HCT116 (cell line): ENCODE data around the gene BRINP1. TPM values are rescaled to one million over a fixed set of nuclear protein-coding genes. Genes with fewer than 3 reads are reported as not detected.

Experiments used
- ATAC-seq: fragments of 200-7000 bp; cut with Tn5 transposase; 2 replicates; pipeline ENCODE4 v1.9.1; 2020; ENCODE audit warnings: mild to moderate bottlenecking, moderate library complexity
- BruUV-seq: library from RNA; stranded (reverse); fragments of 400-500 nt; replicated peaks from 2 replicates; lab custom pipeline; 2021; lab: Mats Ljungman, UMichigan
- CTCF ChIA-PET: fragments of 300-600 bp; sonication (Branson Sonifier 250); formaldehyde crosslinking; loops from one replicate; lab custom pipeline; 2021; ENCODE audit warnings: antibody characterized with exemption; lab: Charles Lee
- POLR2A ChIA-PET: fragments of 300-600, 350-600 bp; sonication (Branson Sonifier 250); formaldehyde crosslinking; loops from one replicate; lab custom pipeline; 2021; ENCODE audit warnings: antibody characterized with exemption; lab: Charles Lee
- RAD21 ChIA-PET, 2 experiments: fragments of 300-600 bp; sonication (Branson Sonifier 250); formaldehyde crosslinking; loops; one replicate each; lab custom pipeline; 2023; ENCODE audit warnings: low total read pairs in 2 of 2; ENCODE audit not compliant: uncharacterized antibody in 2 of 2, unreplicated experiment in 2 of 2, low non-redundant PET in 1 of 2; lab: Charles Lee
- DNase-seq: peaks from one replicate; pipeline ENCODE4 v3.0.0-alpha.2; 2010; ENCODE audit warnings: low read depth, low spot score
- H2AFZ ChIP-seq: fragments of 200-600 bp; shearing (Covaris generic), sonication (generic); 2 replicates; pipeline ENCODE4 v1.6.1; 2017; ENCODE audit warnings: low read depth, mixed run types, mixed read lengths, antibody characterized with exemption, low read length; ENCODE audit not compliant: poor library complexity, severe bottlenecking
- H3K27ac ChIP-seq: 2 replicates; pipeline ENCODE4 v1.5.1; 2012; ENCODE audit warnings: low read depth, low read length
- H3K27me3 ChIP-seq: fragments of 200-600 bp; sonication (generic); 2 replicates; pipeline ENCODE4 v1.6.1; 2016; ENCODE audit warnings: mixed run types, low read length, mixed read lengths; ENCODE audit not compliant: insufficient read depth
- H3K36me3 ChIP-seq, 2 experiments: fragments of 200-500 bp in 1 of 2; fragments of 200-600 bp in 1 of 2; sonication (Bioruptor generic) in 1 of 2; sonication (generic) in 1 of 2; 2 replicates each; pipeline versions ENCODE4 v1.5.1 to v1.6.1; 2014 to 2016; ENCODE audit warnings: low read length in 2 of 2, inconsistent platforms in 1 of 2, mixed read lengths in 1 of 2, mixed run types in 1 of 2; ENCODE audit not compliant: insufficient read depth in 2 of 2, control insufficient read depth in 1 of 2
- H3K4me1 ChIP-seq, 2 experiments: fragments of 200-600 bp in 1 of 2; sonication (generic) in 1 of 2; 2 replicates each; pipeline versions ENCODE4 v1.5.1 to v1.6.1; 2012 to 2017; ENCODE audit warnings: low read length in 2 of 2, inconsistent platforms in 1 of 2, mild to moderate bottlenecking in 1 of 2, mixed read lengths in 1 of 2, mixed run types in 1 of 2, moderate library complexity in 1 of 2; ENCODE audit not compliant: insufficient read depth in 2 of 2, control insufficient read depth in 1 of 2
- H3K4me2 ChIP-seq: fragments of 200-600 bp; sonication (generic); 2 replicates; pipeline ENCODE4 v1.6.1; 2017; ENCODE audit warnings: mixed run types, low read length, mixed read lengths
- H3K4me3 ChIP-seq, 2 experiments: fragments of 200-600 bp in 1 of 2; sonication (generic) in 1 of 2; replicated peaks in 1 of 2; 2 replicates each; pipeline ENCODE4 v1.5.1; 2011 to 2016; ENCODE audit warnings: low read length in 2 of 2, control low read depth in 1 of 2, low read depth in 1 of 2, mild to moderate bottlenecking in 1 of 2, mixed read lengths in 1 of 2, mixed run types in 1 of 2
- H3K79me2 ChIP-seq: fragments of 200-600 bp; sonication (generic); 2 replicates; pipeline ENCODE4 v1.6.1; 2017; ENCODE audit warnings: mild to moderate bottlenecking, mixed run types, low read length, moderate library complexity, mixed read lengths; ENCODE audit not compliant: insufficient read depth
- H3K9ac ChIP-seq: fragments of 200-600 bp; sonication (generic); 2 replicates; pipeline ENCODE4 v1.6.1; 2016; ENCODE audit warnings: low read length, mixed read lengths
- H3K9me2 ChIP-seq: fragments of 200-600 bp; sonication (generic), shearing (Covaris generic); 2 replicates; pipeline ENCODE4 v1.6.1; 2017; ENCODE audit warnings: mixed run types, mild to moderate bottlenecking, moderate library complexity; ENCODE audit not compliant: insufficient read depth
- H3K9me3 ChIP-seq, 2 experiments: fragments of 200-500 bp in 1 of 2; fragments of 200-600 bp in 1 of 2; sonication (Bioruptor generic) in 1 of 2; sonication (generic) in 1 of 2; 2 replicates each; pipeline ENCODE4 v1.6.1; 2014 to 2017; ENCODE audit warnings: low read length in 2 of 2, mixed read lengths in 2 of 2, inconsistent platforms in 1 of 2, low read depth in 1 of 2, mild to moderate bottlenecking in 1 of 2, mixed run types in 1 of 2, moderate library complexity in 1 of 2; ENCODE audit not compliant: control insufficient read depth in 1 of 2, insufficient read depth in 1 of 2
- H4K20me1 ChIP-seq: fragments of 200-600 bp; sonication (generic), shearing (Covaris generic); 2 replicates; pipeline ENCODE4 v1.6.1; 2017; ENCODE audit warnings: mixed run types, mild to moderate bottlenecking, moderate library complexity; ENCODE audit not compliant: insufficient read depth
- ATF3 ChIP-seq: IDR thresholded peaks from 2 replicates; pipeline ENCODE4 v1.6.1; 2012
- CBX3 ChIP-seq: IDR thresholded peaks from 2 replicates; pipeline ENCODE4 v1.6.1; 2012; ENCODE audit warnings: low read depth
- ELF1 ChIP-seq: IDR thresholded peaks from 2 replicates; pipeline ENCODE4 v1.6.1; 2012; ENCODE audit warnings: low read depth, borderline replicate concordance
- JUND ChIP-seq: IDR thresholded peaks from 2 replicates; pipeline ENCODE4 v1.6.1; 2012
- MAX ChIP-seq: IDR thresholded peaks from 2 replicates; pipeline ENCODE4 v1.6.1; 2012
- POLR2A ChIP-seq: IDR thresholded peaks from 2 replicates; pipeline ENCODE4 v1.7.0; 2011; ENCODE audit warnings: borderline replicate concordance; ENCODE audit not compliant: insufficient read depth, insufficient read length; ENCODE audit errors: extremely low read depth
- ZBTB33 ChIP-seq: IDR thresholded peaks from 2 replicates; pipeline ENCODE4 v1.6.1; 2011; ENCODE audit warnings: mild to moderate bottlenecking, low read length, moderate library complexity; ENCODE audit not compliant: insufficient replicate concordance; ENCODE audit errors: extremely low read depth
- intact Hi-C: fragments of 100-400 bp; cut with micrococcal nuclease; formaldehyde crosslinking; loops from 2 replicates; pipeline ENCODE4 v1.10.0; 2022
- total RNA-seq: library from RNA; stranded (reverse); gene quantifications from one replicate; pipeline ENCODE4 v1.2.1, GENCODE V29; 2021; ENCODE audit not compliant: unreplicated experiment

BRINP1 gene
- total RNA-seq, 1 experiment from 2014 or later, result not detected

GRCh38 chr9:119273984-119274665 lies 95.1 kb downstream of the BRINP1 start:
- Histone ChIP-seq H3K4me2 (no peak overlapping the region), H3K4me1 (no peaks in the 10 kb centered on the region), H3K9ac (no peak overlapping the region), H3K9me3 (peaks cover 0 to 16% of the 10 kb centered on the region in 2 experiments; a peak in 2 of 4 replicates), H3K79me2 (no peaks in the 10 kb centered on the region), H2AFZ (no peak overlapping the region), H3K27me3 (no peaks in the 10 kb centered on the region), H3K4me3 (no peak overlapping the region), H3K36me3 (no peaks in the 10 kb centered on the region), H3K27ac (no peak overlapping the region), H4K20me1 (no peaks in the 10 kb centered on the region), H3K9me2 (no peaks in the 10 kb centered on the region)
- intact Hi-C loops, result no loop called here
- TF ChIP-seq MAX (no peak), ZBTB33 (no peak), ELF1 (no peak), ATF3 (no peak), CBX3 (no peak), POLR2A (no peak), JUND (no peak)
- ATAC-seq, result no peak
- ChIA-PET POLR2A (no interaction called here), CTCF (no interaction called here), RAD21 (no interaction called here)
- DNase-seq, result no peak
- no TSS peak for BruUV-seq
